Neural cell (in vitro differentiated cells): ENCODE data around the gene ZG16B.

Experiments
- EP300 ChIP-seq: fragments of 450-650 bp; conservative IDR thresholded peaks from 2 replicates; pipeline ENCODE4 v1.6.1; 2014; ENCODE audit warnings: antibody characterized with exemption, mild to moderate bottlenecking, moderate library complexity; ENCODE audit not compliant: poor library complexity, severe bottlenecking
- EZH2 ChIP-seq: fragments of 200-600, 300-800 bp; shearing (Covaris generic), sonication (generic); IDR thresholded peaks from 2 replicates; pipeline ENCODE4 v1.6.1; 2014; ENCODE audit warnings: antibody characterized with exemption, low read length, borderline replicate concordance, mild to moderate bottlenecking; ENCODE audit not compliant: insufficient read depth, poor library complexity, severe bottlenecking
- MXI1 ChIP-seq: fragments of 450-650 bp; conservative IDR thresholded peaks from 2 replicates; pipeline ENCODE4 v1.6.1; 2014; ENCODE audit warnings: antibody characterized with exemption, mild to moderate bottlenecking; ENCODE audit not compliant: poor library complexity, severe bottlenecking
- POLR2AphosphoS5 ChIP-seq: IDR thresholded peaks from 2 replicates; pipeline ENCODE4 v1.6.1; 2012
- RAD21 ChIP-seq: fragments of 450-650 bp; conservative IDR thresholded peaks from 2 replicates; pipeline ENCODE4 v1.6.1; 2014; ENCODE audit warnings: antibody characterized with exemption, mild to moderate bottlenecking, moderate library complexity
- REST ChIP-seq: IDR thresholded peaks from 2 replicates; pipeline ENCODE4 v1.6.1; 2012; ENCODE audit warnings: borderline replicate concordance
- SMC3 ChIP-seq: fragments of 450-650 bp; conservative IDR thresholded peaks from 2 replicates; pipeline ENCODE4 v1.6.1; 2014; ENCODE audit warnings: antibody characterized with exemption, mild to moderate bottlenecking, moderate library complexity; ENCODE audit not compliant: poor library complexity
- TAF1 ChIP-seq: IDR thresholded peaks from 2 replicates; pipeline ENCODE4 v1.6.1; 2012; ENCODE audit warnings: low read depth
- TF ChIP-seq, protein P1 (sequence below): fragments of 450-650 bp; IDR thresholded peaks from 2 replicates; pipeline ENCODE4 v1.5.1; 2014; ENCODE audit warnings: antibody characterized with exemption, mild to moderate bottlenecking, moderate library complexity; ENCODE audit not compliant: poor library complexity, severe bottlenecking

- TF ChIP-seq, protein P1, sequence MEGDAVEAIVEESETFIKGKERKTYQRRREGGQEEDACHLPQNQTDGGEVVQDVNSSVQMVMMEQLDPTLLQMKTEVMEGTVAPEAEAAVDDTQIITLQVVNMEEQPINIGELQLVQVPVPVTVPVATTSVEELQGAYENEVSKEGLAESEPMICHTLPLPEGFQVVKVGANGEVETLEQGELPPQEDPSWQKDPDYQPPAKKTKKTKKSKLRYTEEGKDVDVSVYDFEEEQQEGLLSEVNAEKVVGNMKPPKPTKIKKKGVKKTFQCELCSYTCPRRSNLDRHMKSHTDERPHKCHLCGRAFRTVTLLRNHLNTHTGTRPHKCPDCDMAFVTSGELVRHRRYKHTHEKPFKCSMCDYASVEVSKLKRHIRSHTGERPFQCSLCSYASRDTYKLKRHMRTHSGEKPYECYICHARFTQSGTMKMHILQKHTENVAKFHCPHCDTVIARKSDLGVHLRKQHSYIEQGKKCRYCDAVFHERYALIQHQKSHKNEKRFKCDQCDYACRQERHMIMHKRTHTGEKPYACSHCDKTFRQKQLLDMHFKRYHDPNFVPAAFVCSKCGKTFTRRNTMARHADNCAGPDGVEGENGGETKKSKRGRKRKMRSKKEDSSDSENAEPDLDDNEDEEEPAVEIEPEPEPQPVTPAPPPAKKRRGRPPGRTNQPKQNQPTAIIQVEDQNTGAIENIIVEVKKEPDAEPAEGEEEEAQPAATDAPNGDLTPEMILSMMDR, result no peak
- TF ChIP-seq TAF1 (no peak), EZH2 (no peak), POLR2AphosphoS5 (no peak), RAD21 (no peak), REST (no peak), EP300 (no peak), SMC3 (no peak), MXI1 (no peak)
Measured at GRCh38 chr16:2819179-2819938, 10.7 kb upstream of the ZG16B start.
